Mesodermal cell (in vitro differentiated cells): Measurements from ENCODE around the gene SLC51B.
"Not testable (repeated sequence)": the region's sequence is repeated elsewhere in the genome, so short reads cannot be mapped to it uniquely, and the experiment has no call there.

Experiments used
- H3K27ac ChIP-seq: 2 replicates; pipeline ENCODE4 v1.7.0; 2013; ENCODE audit warnings: mild to moderate bottlenecking, low read depth, low read length, moderate library complexity; ENCODE audit not compliant: severe bottlenecking
- H3K36me3 ChIP-seq: 2 replicates; pipeline ENCODE4 v1.7.1; 2013; ENCODE audit warnings: mild to moderate bottlenecking, low read length, moderate library complexity; ENCODE audit not compliant: control insufficient read depth, insufficient read depth
- H3K4me1 ChIP-seq: one replicate; pipeline ENCODE4 v1.7.1; 2013; ENCODE audit warnings: mild to moderate bottlenecking, low read length; ENCODE audit not compliant: insufficient read depth, control insufficient read depth, poor library complexity, severe bottlenecking
- H3K4me3 ChIP-seq: 2 replicates; pipeline ENCODE4 v1.7.0; 2013; ENCODE audit warnings: low read length, control low read depth, mild to moderate bottlenecking; ENCODE audit not compliant: insufficient read depth, poor library complexity, severe bottlenecking; ENCODE audit errors: extremely low read depth
- H3K9me3 ChIP-seq: 2 replicates; pipeline ENCODE4 v1.7.1; 2013; ENCODE audit warnings: mild to moderate bottlenecking, low read length, moderate library complexity; ENCODE audit not compliant: control insufficient read depth
- WGBS, 2 experiments: methylation state at CpG; one replicate each; pipeline ENCODE4 v1.1.5; 2013; ENCODE audit warnings: missing lambda C conversion rate in 2 of 2; ENCODE audit not compliant: insufficient coverage in 2 of 2; 5-methylcytosine and 5-hydroxymethylcytosine counted together

The SLC51B gene

GRCh38 chr15:65075607-65076395 is 30.6 kb downstream of the SLC51B start:
- H3K36me3 ChIP-seq, H3K9me3 ChIP-seq, H3K27ac ChIP-seq, H3K4me3 ChIP-seq: not testable (repeated sequence)
- H3K4me1 ChIP-seq: peaks cover 14% of the 10 kb centered on the region
- WGBS, 2 experiments: 92 to 98% methylated on average over 10 to 11 of the region's 12 CpGs

- WGBS, 2 experiments: 96 to 97% methylated on average over 56 to 73 of the region's 73 CpGs
- Histone ChIP-seq H3K27ac (no peak within 1 kb of the TSS), H3K9me3 (peaks cover 6% of the 10 kb centered on the region)
These were observed 31.5 kb downstream of the SLC51B start, which contains the start of gene KBTBD13 for GRCh38 chr15:65076486-65077290. TSS of gene KBTBD13 (plus strand) at chr15:65076746. CDS start at chr15:65076816, 70 bp downstream.

GRCh38 chr15:65077291-65077980 is 32.2 kb downstream of the SLC51B start:
- Histone ChIP-seq H3K36me3 (no peaks in the 10 kb centered on the region), H3K27ac (no peak overlapping the region), H3K9me3 (peaks cover 6% of the 10 kb centered on the region), H3K4me3 (no peak overlapping the region), H3K4me1 (peaks cover 12% of the 10 kb centered on the region)
- 91 to 94% methylated on average over 70 to 85 of the region's 85 CpGs for WGBS, 2 experiments

More at GRCh38 chr15:65076486-65077290, 31.5 kb downstream of the SLC51B start, which contains the start of gene KBTBD13:
- H3K4me3 ChIP-seq: no peak within 1 kb of the TSS
- H3K4me1 ChIP-seq: peaks cover 9% of the 10 kb centered on the region
- no peaks in the 10 kb centered on the region for H3K36me3 ChIP-seq

GRCh38 chr15:65077981-65078352 is 32.8 kb downstream of the SLC51B start:
- 59 to 70% methylated on average over 18 to 23 of the region's 24 CpGs for WGBS, 2 experiments
- no peaks in the 10 kb centered on the region for H3K36me3 ChIP-seq
- no peak overlapping the region for H3K27ac ChIP-seq
- peaks cover under 1% of the 10 kb centered on the region for H3K9me3 ChIP-seq
- no peak overlapping the region for H3K4me3 ChIP-seq
- peaks cover 17% of the 10 kb centered on the region for H3K4me1 ChIP-seq

GRCh38 chr15:65079580-65079979 is 34.4 kb downstream of the SLC51B start:
- 87 to 92% methylated on average over 4 to 5 of the region's 5 CpGs for WGBS, 2 experiments
- Histone ChIP-seq H3K9me3 (no peaks in the 10 kb centered on the region), H3K4me1 (peaks cover 33% of the 10 kb centered on the region), H3K27ac (no peak overlapping the region), H3K36me3 (no peaks in the 10 kb centered on the region), H3K4me3 (no peak overlapping the region)

- no peaks in the 10 kb centered on the region for H3K36me3 ChIP-seq
These were observed 36.1 kb downstream of the SLC51B start for GRCh38 chr15:65081270-65081669.

GRCh38 chr15:65081758-65082157 is 36.6 kb downstream of the SLC51B start:
- Histone ChIP-seq H3K27ac (no peak overlapping the region), H3K36me3 (no peaks in the 10 kb centered on the region), H3K4me1 (peaks cover 34% of the 10 kb centered on the region), H3K9me3 (no peaks in the 10 kb centered on the region), H3K4me3 (no peak overlapping the region)
- 81 to 93% methylated on average over 3 to 5 of the region's 5 CpGs for WGBS, 2 experiments

More at GRCh38 chr15:65081270-65081669, 36.1 kb downstream of the SLC51B start:
- H3K27ac ChIP-seq: no peak overlapping the region
- peaks cover 37% of the 10 kb centered on the region for H3K4me1 ChIP-seq
- H3K9me3 ChIP-seq: no peaks in the 10 kb centered on the region
- WGBS, 2 experiments: 84% methylated on average over 3 to 6 of the region's 6 CpGs
- no peak overlapping the region for H3K4me3 ChIP-seq

- H3K9me3 ChIP-seq: no peaks in the 10 kb centered on the region
- no peaks in the 10 kb centered on the region for H3K36me3 ChIP-seq
- WGBS, 2 experiments: 29 to 33% methylated on average over 7 of the region's 7 CpGs
- H3K4me3 ChIP-seq: no peak overlapping the region
- peak overlapping the region; percentile 64 for H3K27ac ChIP-seq
- peaks cover 34% of the 10 kb centered on the region for H3K4me1 ChIP-seq
These were observed 37.2 kb downstream of the SLC51B start for GRCh38 chr15:65082303-65082953.

GRCh38 chr15:65083262-65083701 is 38.1 kb downstream of the SLC51B start:
- Histone ChIP-seq H3K36me3 (no peaks in the 10 kb centered on the region), H3K27ac (peak overlapping the region; percentile 52), H3K4me3 (no peak overlapping the region), H3K4me1 (peaks cover 34% of the 10 kb centered on the region), H3K9me3 (no peaks in the 10 kb centered on the region)
- WGBS, 2 experiments: 5 to 7% methylated on average over 5 to 7 of the region's 7 CpGs
